DMS53 treated with DMSO at 0.1 percent for 48 hours (cell line): ENCODE data around the gene STK39.

Source experiments
- DNase-seq: peaks from one replicate; lab custom pipeline; 2025; ENCODE audit not compliant: unreplicated experiment; lab: John Stamatoyannopoulos, UW

Gene STK39

DNA sequence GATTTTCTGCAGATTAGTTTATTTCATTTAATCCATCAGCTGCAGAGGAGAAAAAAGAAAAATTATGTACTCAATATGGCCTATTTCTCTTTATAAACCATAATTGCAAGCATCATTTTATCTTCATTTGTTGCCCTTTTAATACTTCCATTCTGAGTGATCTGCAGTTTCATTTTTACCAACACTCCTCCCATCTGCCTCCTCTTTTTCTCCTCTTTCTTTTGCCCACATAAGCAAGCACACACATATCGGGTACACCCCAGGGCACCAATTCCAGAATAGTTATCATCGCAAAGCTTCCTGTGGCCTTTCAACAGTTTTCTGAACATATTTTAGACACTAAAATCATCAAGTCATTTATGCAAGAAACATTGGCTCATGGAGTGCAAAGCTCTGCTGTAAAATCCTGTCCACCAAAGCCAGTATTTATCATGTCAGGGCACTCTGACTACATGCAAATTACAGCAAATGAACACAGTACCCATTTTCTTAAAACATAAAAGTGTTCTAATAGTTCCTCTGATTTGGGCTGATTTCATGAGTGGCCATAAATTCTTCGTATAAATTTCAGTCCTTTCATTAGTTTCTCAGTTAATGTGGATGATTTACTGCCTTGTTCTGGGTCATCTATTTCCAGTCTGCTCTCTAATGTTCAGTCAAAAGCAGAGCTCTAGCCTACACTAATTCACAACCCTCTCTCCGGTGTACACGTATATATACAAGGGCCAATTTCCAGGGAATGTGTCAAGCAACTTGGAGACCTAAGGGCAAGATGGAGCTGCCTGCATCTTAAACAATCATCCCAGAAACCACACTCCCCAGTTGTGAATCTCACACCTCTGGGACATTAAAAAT, 281.3 kb downstream of the STK39 start:
- DNase-seq, result no peak

DNA sequence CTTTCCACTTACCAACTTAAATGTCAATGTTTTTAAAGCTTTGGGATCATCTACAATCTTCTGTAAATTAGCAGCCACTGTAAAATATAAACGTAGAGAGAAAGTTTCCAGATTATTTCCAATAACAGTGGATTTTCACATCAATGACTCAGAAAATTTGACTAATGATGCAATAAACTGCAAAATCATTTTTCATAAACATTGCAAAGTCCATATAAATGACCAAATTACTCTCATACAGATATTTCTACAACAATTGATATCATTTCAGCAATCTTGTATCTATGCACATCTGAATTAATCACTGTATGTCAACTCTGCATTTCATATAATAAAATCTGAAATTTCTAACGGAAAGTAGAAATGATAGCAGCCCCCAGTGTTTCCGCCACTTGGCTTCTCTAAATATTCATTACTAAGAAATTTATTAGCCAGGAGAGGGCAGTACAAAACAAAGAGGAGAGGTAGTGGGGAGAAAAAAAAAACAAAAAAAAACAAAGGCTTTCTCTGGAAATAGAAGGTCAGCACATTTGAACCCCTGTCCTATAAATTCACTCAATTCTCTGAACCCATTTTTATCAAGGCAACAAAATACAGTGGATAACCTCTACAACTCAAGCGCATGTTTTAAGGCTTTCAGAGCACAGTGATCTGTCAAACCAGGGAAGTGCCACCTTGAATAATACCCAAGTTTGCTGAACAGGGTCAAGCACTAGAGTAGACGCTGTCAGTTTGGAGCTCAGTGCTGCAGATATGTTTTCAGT, 282.6 kb downstream of the STK39 start:
- no peak for DNase-seq

DNA sequence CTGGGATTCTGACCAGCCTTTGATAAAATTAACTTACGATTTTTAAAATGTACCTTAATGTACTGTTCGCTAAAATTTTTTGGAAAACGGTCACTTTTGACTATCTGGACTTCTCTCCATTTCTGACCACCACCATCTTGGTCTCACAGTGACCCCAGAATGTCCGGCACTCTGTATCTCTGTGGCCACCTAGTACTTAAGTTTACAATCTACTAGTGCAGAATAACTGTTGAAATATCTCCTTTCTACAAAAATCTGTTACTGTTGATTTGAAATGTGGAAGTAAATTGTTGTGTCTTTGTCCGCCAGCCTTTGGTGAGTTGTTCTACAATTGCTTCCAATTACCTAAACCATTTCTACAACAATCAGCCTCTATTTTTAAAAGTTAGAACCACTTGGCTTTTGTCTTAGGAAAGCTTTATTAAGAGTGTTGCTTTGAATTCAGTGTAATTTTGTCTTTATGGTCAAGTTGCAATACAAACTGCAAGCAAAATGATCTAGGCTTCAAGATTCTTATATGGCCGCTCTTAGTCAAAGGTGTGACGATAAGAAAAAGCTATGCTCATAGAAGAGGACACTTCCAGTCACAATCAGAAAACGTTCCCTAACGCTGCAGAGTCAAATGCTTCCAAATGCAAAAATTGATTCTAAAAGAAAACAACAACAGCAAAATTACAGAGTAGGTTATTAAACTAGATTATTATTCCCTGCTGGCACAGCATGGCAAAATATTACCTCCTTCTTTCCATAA, 283.3 kb downstream of the STK39 start:
- DNase-seq, result no peak

- no peak for DNase-seq
Observed at GRCh38 chr2:167962436-167963226, 284.8 kb downstream of the STK39 start.

DNA sequence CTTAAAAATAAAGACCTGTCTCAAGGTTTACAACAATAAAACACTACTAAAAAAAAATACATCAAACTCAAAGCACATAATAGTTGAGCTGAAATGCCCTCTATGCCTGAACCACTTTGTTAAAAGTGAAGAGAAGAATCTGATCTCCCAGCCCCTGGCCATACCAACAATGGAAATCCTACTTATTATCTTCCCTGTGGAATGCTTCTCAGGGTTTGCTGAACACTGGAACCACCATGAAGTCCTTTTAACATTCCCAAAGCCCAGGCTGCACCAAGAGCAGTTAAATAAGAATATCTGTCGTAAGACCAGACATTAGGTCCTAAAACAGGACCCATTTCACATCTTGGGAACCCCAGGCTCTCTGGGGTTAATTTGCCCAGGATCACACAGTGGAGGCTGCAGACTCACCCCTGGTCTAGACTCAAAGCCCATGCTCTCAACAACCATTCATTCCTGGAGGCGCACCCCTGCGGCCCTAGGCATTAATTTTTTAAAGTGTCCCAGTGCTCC, 285.8 kb downstream of the STK39 start:
- DNase-seq, result no peak

- no peak for DNase-seq
Observed at GRCh38 chr2:167960089-167960747, 287.2 kb downstream of the STK39 start.

DNA sequence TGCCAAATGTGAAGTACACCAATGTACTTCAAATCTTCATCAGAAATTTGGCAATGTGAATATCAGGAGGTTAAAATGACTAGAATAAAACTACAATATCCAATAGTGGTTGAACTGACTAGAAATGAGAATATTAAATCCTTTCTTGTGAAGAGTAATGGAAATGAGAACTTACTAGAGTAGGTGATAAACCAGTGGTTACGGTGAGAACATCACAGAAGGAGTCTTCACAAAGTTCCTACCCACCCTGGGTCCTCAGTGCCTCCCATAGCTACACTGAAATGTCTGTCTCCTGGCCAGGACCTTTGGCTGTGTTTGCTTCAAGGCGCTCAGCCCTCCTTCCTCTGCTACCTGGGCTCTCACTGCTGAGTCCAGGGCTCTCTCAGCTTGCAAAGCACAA, 289.7 kb downstream of the STK39 start:
- no peak for DNase-seq

DNA sequence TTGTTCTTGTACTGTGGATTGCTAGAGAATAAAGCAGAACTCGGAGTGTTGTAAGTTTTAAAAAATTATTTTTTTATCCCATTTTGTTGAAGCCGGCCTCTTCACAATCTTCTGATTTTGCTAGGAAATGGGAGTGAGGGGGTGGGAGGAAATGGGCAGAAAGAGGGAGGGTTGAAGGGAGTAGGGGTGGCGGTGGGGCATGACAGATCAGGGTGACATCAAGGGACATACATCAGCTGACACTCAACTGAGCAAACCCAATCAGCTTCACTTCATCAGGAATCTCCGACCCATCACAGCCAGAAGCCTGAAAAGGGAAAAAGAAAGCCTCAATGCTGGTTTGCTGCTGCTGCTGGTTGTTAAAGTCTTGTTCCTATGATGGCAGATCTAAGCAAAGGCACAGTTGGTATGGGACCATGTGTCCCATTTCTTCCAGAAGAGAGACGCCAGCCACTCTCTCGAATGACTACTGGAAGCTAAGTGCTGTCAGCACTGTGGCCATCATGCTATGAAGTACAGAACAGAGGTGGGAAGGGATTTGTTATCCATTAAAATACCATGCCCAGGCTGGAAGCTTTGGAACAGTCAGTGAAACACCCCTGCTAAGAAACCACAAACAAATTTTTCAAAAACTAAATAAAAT, 292.0 kb downstream of the STK39 start:
- no peak for DNase-seq

GRCh38 chr2:167954495-167954894, 292.9 kb downstream of the STK39 start:
- no peak for DNase-seq

DNA sequence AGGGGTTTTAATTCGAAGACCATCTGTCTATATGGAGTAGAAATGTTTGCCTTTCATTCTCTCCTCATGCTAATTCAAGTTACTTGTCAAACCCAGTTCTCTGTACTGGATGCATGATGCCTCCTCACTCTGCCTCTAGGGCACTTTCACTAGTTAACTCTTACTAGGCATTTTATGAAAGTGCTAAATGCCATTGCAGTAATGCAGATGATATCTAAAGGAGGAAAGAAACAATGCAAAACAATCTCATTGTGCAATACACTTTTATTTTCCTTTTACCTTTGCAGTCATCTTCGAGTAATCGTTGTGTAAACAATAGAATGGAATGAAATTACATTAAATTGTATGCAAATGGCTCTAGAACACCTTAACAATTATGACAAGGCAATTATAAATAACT, 293.6 kb downstream of the STK39 start:
- DNase-seq, result no peak

DNA sequence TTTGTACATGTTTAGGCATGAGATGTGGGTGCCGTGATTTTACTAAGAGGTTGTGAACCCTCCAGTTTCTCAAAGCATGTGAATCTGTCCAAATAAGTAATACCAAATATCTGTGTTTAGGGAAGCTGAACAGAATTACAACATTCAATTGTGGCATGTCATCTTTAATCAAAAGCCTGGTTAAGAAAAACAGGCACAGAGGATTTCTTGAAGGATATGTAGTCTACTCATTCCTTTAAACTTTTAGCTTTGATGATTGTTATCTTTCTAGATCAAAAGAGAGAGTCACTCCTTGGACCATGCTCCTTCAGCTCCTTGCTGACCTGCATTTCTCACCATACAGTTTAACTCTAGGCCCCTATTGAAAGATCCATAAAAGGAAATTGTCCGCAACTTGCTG, 296.8 kb downstream of the STK39 start:
- DNase-seq, result no peak

DNA sequence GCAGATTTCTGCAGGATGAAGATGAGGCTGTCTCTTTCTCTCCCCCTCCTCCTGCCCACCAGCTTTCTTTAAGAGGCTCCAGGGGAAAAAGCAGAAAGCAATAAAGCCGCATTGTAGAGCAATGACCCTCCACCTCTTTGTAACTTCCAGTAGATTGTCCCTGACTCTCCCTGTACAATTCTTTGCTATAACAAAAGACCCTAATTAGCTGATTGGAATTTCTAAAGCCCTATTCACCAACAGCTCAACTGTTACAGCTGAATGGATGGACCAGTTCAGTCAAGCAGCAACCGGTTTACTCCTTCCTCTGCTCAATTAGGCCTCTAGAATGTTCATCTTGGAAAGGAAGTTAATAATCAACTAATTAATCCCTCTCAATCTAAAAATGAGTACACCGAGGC, 301.0 kb downstream of the STK39 start:
- no peak for DNase-seq

GRCh38 chr2:167945660-167946368, 301.6 kb downstream of the STK39 start:
- no peak for DNase-seq

DNA sequence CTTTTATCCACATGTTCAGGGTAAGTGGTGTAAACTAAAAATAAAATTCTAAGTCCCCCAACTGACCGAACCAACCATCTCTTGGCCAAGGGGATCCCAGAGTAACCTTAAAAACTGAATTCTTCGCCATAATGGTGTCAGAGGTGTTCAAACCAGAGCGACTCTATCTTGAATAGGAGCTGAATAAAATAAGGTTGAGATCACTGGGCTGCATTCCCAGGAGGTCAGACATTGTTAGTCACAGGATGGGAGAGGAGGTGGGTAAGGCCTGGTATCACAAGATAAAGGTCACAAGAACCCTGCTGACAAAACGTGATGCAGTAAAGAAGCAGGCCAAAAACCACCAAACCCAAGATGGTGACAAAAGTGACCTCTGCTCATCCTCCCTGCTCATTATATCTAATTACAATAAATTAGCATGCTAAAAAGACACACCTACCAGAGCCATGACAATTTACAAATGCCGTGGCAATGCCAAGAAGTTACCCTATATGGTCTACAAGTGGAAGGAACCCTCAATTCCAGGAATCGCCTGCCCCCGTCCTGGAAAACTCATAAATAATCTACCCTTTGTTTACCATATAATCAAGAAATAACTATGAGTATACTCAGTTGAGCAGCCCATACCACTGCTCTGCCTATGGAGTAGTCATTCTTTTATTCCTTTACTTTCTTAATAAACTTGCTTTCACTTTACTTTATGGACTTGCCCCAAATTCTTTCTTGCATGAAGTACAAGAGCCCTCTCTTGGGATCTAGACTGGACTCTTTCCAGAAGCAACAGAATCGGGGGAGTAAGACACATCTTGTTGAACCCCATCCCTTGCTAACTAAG, 302.4 kb downstream of the STK39 start:
- no peak for DNase-seq

- DNase-seq, result no peak
Observed at GRCh38 chr2:167943897-167944296, 303.5 kb downstream of the STK39 start.

GRCh38 chr2:167943368-167943767, 304.0 kb downstream of the STK39 start:
- DNase-seq, result no peak

GRCh38 chr2:167942366-167943081, 304.9 kb downstream of the STK39 start:
- no peak for DNase-seq
